GM12873 (cell line): ENCODE data around the gene SIL1.

ENCODE experiments used
- TF ChIP-seq, protein P1 (sequence below): IDR thresholded peaks from 2 replicates; pipeline ENCODE4 v1.5.1; 2012; ENCODE audit warnings: low read depth, mild to moderate bottlenecking, moderate library complexity, low read length, control low read depth; ENCODE audit not compliant: insufficient read depth; ENCODE audit errors: missing control alignments

SIL1 gene

GRCh38 chr5:138985683-138986082, 212.5 kb downstream of the SIL1 start:
- TF ChIP-seq, protein P1, sequence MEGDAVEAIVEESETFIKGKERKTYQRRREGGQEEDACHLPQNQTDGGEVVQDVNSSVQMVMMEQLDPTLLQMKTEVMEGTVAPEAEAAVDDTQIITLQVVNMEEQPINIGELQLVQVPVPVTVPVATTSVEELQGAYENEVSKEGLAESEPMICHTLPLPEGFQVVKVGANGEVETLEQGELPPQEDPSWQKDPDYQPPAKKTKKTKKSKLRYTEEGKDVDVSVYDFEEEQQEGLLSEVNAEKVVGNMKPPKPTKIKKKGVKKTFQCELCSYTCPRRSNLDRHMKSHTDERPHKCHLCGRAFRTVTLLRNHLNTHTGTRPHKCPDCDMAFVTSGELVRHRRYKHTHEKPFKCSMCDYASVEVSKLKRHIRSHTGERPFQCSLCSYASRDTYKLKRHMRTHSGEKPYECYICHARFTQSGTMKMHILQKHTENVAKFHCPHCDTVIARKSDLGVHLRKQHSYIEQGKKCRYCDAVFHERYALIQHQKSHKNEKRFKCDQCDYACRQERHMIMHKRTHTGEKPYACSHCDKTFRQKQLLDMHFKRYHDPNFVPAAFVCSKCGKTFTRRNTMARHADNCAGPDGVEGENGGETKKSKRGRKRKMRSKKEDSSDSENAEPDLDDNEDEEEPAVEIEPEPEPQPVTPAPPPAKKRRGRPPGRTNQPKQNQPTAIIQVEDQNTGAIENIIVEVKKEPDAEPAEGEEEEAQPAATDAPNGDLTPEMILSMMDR: no peak

DNA sequence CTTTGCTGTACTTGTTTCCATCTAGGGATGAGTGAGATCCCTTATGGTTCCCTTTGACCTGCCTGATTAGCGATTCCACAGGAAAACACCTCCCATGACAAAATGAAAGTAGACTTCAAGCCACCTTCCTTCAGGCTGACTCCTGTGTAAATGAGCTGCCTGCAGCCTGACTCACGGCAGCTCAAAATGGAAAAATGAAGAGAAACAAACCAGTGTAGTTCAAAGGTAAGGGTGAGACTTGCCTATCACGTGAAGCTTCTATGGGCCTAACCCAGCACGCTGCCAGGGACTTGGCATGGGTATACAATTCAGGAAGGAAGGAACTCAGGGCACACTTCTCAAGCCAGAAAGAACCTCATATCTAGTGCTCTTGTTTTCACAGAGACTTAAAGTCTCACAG, 212.9 kb downstream of the SIL1 start:
- TF ChIP-seq, protein P1: no peak

DNA sequence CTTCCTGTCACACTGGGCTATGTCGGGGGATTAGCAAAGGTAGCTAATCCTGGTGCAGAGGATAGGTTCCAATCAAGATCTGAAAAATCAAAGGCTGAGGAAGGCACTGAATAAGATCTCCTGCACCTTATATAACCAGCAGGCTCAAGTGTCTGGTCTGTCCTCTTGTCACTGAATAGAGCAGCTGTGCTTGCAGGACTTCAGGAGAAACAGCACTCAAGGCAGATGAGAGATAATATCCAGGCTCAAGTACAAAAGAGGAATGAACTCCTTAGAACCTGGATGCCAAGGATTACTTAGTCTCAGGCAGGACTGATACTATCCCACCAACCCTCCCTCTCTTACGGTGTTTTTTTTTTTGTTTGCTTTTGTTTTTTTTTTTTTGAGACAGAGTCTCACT, 214.2 kb downstream of the SIL1 start:
- TF ChIP-seq, protein P1: no peak

GRCh38 chr5:138981586-138981985, 216.6 kb downstream of the SIL1 start:
- TF ChIP-seq, protein P1: no peak

- TF ChIP-seq, protein P1: no peak
Measured at GRCh38 chr5:138981131-138981530, 217.0 kb downstream of the SIL1 start.

DNA sequence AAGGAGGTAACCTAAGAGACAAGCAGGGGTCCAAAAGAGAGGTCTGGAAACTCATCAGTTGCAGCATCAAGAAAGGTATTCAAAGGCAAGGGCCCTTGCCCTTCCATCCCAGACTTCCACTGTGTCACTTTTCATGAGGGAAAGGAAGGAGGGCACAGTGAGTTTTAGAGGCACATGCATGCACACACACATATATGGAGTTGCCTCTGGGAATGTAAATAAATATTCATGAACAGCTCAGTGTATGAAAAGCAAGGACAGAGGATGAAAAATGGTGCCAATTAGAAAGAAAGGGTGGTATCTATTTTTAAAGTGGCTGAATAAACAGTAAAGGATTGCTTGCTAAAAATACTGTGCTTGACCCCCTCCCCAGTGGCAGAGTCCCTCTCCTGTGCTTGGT, 217.7 kb downstream of the SIL1 start:
- TF ChIP-seq, protein P1: no peak

DNA sequence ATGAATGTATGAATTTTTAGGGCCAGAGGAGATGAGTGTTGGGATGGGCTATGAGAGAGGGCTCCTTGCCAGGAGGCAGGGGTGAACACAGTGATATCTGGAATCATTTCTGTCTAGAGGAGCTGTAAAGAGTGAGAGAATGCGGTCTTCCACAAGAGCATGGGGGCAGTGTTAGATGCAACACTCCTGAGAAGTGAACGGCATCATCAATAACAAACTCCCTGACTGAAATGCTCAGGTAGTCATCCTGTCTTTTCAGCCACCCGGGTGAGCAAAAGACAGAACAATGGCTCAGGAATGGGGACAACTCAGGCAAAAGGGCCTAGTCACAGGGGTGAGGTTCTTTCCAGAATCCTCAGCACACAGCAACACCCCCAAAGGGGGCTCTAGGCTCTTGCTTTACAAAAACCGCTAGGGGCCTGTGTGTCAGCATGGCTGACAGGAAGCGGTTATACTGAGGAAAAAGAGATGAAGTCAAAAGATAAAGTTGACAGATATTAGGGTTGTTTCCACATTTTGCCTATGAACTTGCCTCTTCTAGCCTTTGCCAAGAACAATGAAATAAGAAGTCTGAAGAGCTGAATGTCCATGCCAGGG, 218.4 kb downstream of the SIL1 start:
- TF ChIP-seq, protein P1: no peak
